T-helper 17 cell (primary cell): ENCODE data around the gene KATNAL2. TPM values are rescaled to one million over a fixed set of nuclear protein-coding genes. Genes with fewer than 3 reads are reported as not detected.
"Not testable (repeated sequence)": the region's sequence is repeated elsewhere in the genome, so short reads cannot be mapped to it uniquely, and the experiment has no call there.

Experiments used
- ATAC-seq: fragments of 150-1000 bp; cut with Tn5 transposase; 2 replicates; pipeline ENCODE4 v1.10.0; 2021; ENCODE audit warnings: mild to moderate bottlenecking, moderate library complexity
- DNase-seq, 3 donors: peaks; one replicate each; pipeline versions ENCODE4 v3.0.0 to v3.0.0-alpha.2; 2020 to 2021
- H3K9me3 ChIP-seq: one replicate; pipeline ENCODE4 v1.7.0; 2013; ENCODE audit warnings: low read length, mild to moderate bottlenecking; ENCODE audit not compliant: control insufficient read depth, poor library complexity, severe bottlenecking
- H3K27ac Mint-ChIP-seq: one replicate; pipeline ENCODE4 v1.8.0; 2022; ENCODE audit warnings: mild to moderate bottlenecking, moderate library complexity, mixed read lengths
- H3K27me3 Mint-ChIP-seq: one replicate; pipeline ENCODE4 v1.8.0; 2022; ENCODE audit warnings: mixed read lengths
- H3K36me3 Mint-ChIP-seq: one replicate; pipeline ENCODE4 v1.8.0; 2022; ENCODE audit warnings: low read depth, mixed read lengths
- H3K4me1 Mint-ChIP-seq: one replicate; pipeline ENCODE4 v1.8.0; 2022; ENCODE audit warnings: mild to moderate bottlenecking, mixed read lengths
- H3K4me3 Mint-ChIP-seq: one replicate; pipeline ENCODE4 v1.8.0; 2022; ENCODE audit warnings: mild to moderate bottlenecking, moderate library complexity, mixed read lengths
- total RNA-seq, 4 donors: library from RNA in 2 of 4; stranded (reverse) in 2 of 4; gene quantifications; one replicate each; pipeline ENCODE4 v1.2.3 and lab custom pipeline; 2022 to 2026

KATNAL2 gene
- total RNA-seq, 2 donors from 2014 or later: 0.86 to 0.97 TPM

GRCh38 chr18:47029684-47030353 is 112.4 kb downstream of the KATNAL2 start:
- not testable (repeated sequence) for DNase-seq, H3K4me1 Mint-ChIP-seq, H3K9me3 ChIP-seq, H3K27ac Mint-ChIP-seq, H3K4me3 Mint-ChIP-seq, H3K36me3 Mint-ChIP-seq, H3K27me3 Mint-ChIP-seq
- ATAC-seq: peak; percentile 29

GRCh38 chr18:47030887-47031286 is 113.5 kb downstream of the KATNAL2 start:
- not testable (repeated sequence) for H3K9me3 ChIP-seq, DNase-seq, ATAC-seq, H3K4me1 Mint-ChIP-seq, H3K36me3 Mint-ChIP-seq, H3K27ac Mint-ChIP-seq, H3K27me3 Mint-ChIP-seq, H3K4me3 Mint-ChIP-seq

- Mint-ChIP-seq H3K36me3 (no peaks in the 10 kb centered on the region), H3K4me3 (no peak overlapping the region), H3K27me3 (no peaks in the 10 kb centered on the region), H3K27ac (no peak overlapping the region), H3K4me1 (no peaks in the 10 kb centered on the region)
- no peaks in the 10 kb centered on the region for H3K9me3 ChIP-seq
- DNase-seq (no peak), ATAC-seq (no peak)
Measured at GRCh38 chr18:47032945-47033344, 115.5 kb downstream of the KATNAL2 start.

- ATAC-seq, H3K4me3 Mint-ChIP-seq, H3K4me1 Mint-ChIP-seq, DNase-seq, H3K36me3 Mint-ChIP-seq, H3K9me3 ChIP-seq, H3K27ac Mint-ChIP-seq: not testable (repeated sequence)
- peaks cover 10% of the 10 kb centered on the region for H3K27me3 Mint-ChIP-seq
Measured at GRCh38 chr18:47034591-47034990, 117.2 kb downstream of the KATNAL2 start.

GRCh38 chr18:47035156-47035671 is 117.8 kb downstream of the KATNAL2 start, which contains the start of gene ELOA2:
Gene ELOA2 (minus strand): TSS chr18:47035621. CDS start chr18:47035264, 357 bp downstream.
- no peak within 1 kb of the TSS for H3K27ac Mint-ChIP-seq
- no peak for ATAC-seq

GRCh38 chr18:47036298-47036874 is 119.0 kb downstream of the KATNAL2 start:
- DNase-seq (no peak), ATAC-seq (no peak)
- no peaks in the 10 kb centered on the region for H3K9me3 ChIP-seq
- no peak overlapping the region for H3K4me3 Mint-ChIP-seq
- H3K27me3 Mint-ChIP-seq: peaks cover 23% of the 10 kb centered on the region
- no peak overlapping the region for H3K27ac Mint-ChIP-seq
- no peaks in the 10 kb centered on the region for H3K36me3 Mint-ChIP-seq
- H3K4me1 Mint-ChIP-seq: no peaks in the 10 kb centered on the region

More at GRCh38 chr18:47035156-47035671, 117.8 kb downstream of the KATNAL2 start, which contains the start of gene ELOA2:
- no peak within 1 kb of the TSS for H3K4me3 Mint-ChIP-seq
- no peaks in the 10 kb centered on the region for H3K4me1 Mint-ChIP-seq
- no peaks in the 10 kb centered on the region for H3K9me3 ChIP-seq
- DNase-seq: no peak
- no peaks in the 10 kb centered on the region for H3K36me3 Mint-ChIP-seq
- peaks cover 17% of the 10 kb centered on the region for H3K27me3 Mint-ChIP-seq

- Mint-ChIP-seq H3K27me3 (peaks cover 29% of the 10 kb centered on the region), H3K27ac (no peak overlapping the region), H3K4me1 (no peaks in the 10 kb centered on the region), H3K4me3 (no peak overlapping the region), H3K36me3 (peaks cover 2% of the 10 kb centered on the region)
- H3K9me3 ChIP-seq: no peaks in the 10 kb centered on the region
- DNase-seq: no peak
- ATAC-seq: no peak
Measured at GRCh38 chr18:47036927-47037578, 119.7 kb downstream of the KATNAL2 start.

GRCh38 chr18:47040982-47041381 is 123.6 kb downstream of the KATNAL2 start:
- Mint-ChIP-seq H3K36me3 (peaks cover 2% of the 10 kb centered on the region), H3K4me1 (no peaks in the 10 kb centered on the region), H3K27ac (no peak overlapping the region), H3K27me3 (peaks cover 37% of the 10 kb centered on the region), H3K4me3 (no peak overlapping the region)
- H3K9me3 ChIP-seq: no peaks in the 10 kb centered on the region
- ATAC-seq (no peak), DNase-seq (no peak)

- Mint-ChIP-seq H3K27me3 (peaks cover 37% of the 10 kb centered on the region), H3K4me1 (peaks cover 3% of the 10 kb centered on the region), H3K27ac (no peak overlapping the region), H3K4me3 (no peak overlapping the region), H3K36me3 (no peaks in the 10 kb centered on the region)
- ATAC-seq (no peak), DNase-seq (no peak)
- no peaks in the 10 kb centered on the region for H3K9me3 ChIP-seq
Measured at GRCh38 chr18:47050468-47050867, 133.1 kb downstream of the KATNAL2 start.

GRCh38 chr18:47054369-47054768 is 137.0 kb downstream of the KATNAL2 start:
- H3K9me3 ChIP-seq: no peaks in the 10 kb centered on the region
- no peak for ATAC-seq
- Mint-ChIP-seq H3K27me3 (peaks cover 31% of the 10 kb centered on the region), H3K36me3 (no peaks in the 10 kb centered on the region), H3K4me3 (no peak overlapping the region), H3K4me1 (peaks cover 3% of the 10 kb centered on the region), H3K27ac (no peak overlapping the region)
- no peak for DNase-seq

GRCh38 chr18:47062471-47062870 is 145.1 kb downstream of the KATNAL2 start:
- no peaks in the 10 kb centered on the region for H3K9me3 ChIP-seq
- no peaks in the 10 kb centered on the region for H3K36me3 Mint-ChIP-seq

GRCh38 chr18:47063096-47063495 is 145.7 kb downstream of the KATNAL2 start:
- Mint-ChIP-seq H3K27me3 (peaks cover 10% of the 10 kb centered on the region), H3K4me3 (no peak overlapping the region), H3K27ac (no peak overlapping the region), H3K36me3 (no peaks in the 10 kb centered on the region), H3K4me1 (no peaks in the 10 kb centered on the region)
- ATAC-seq: no peak
- H3K9me3 ChIP-seq: no peaks in the 10 kb centered on the region
- DNase-seq: no peak

More at GRCh38 chr18:47062471-47062870, 145.1 kb downstream of the KATNAL2 start:
- H3K27me3 Mint-ChIP-seq: peaks cover 14% of the 10 kb centered on the region
- no peak overlapping the region for H3K4me3 Mint-ChIP-seq
- DNase-seq (no peak), ATAC-seq (no peak)
- H3K4me1 Mint-ChIP-seq: no peaks in the 10 kb centered on the region
- no peak overlapping the region for H3K27ac Mint-ChIP-seq

GRCh38 chr18:47067648-47068047 is 150.2 kb downstream of the KATNAL2 start:
- no peaks in the 10 kb centered on the region for H3K9me3 ChIP-seq
- Mint-ChIP-seq H3K4me1 (no peaks in the 10 kb centered on the region), H3K27me3 (peaks cover 30% of the 10 kb centered on the region), H3K36me3 (no peaks in the 10 kb centered on the region), H3K4me3 (no peak overlapping the region), H3K27ac (no peak overlapping the region)
- DNase-seq (no peak), ATAC-seq (no peak)
